ENCODE measurements around the gene MAD1L1.

DNA sequence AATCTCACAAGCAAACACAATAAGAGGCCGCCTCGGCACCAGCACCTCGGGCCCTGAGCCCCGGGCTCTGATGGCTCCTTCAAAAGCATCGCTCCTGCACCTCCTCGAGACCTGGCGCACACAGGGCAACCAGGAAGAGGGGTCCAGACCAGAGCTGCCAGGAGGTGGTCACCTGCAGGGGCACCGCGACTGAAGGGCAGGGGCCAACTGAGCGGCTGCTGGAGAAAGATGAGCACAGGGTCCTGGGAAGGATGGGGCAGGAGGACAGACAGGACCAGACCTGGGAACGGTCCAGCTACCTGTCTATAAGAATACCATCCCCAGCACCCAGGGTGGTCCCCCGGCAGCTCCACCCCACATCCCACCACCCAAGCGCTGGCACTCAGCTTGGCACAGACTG lies 20.8 kb downstream of the MAD1L1 start:
- TF ChIP-seq, protein P1, sequence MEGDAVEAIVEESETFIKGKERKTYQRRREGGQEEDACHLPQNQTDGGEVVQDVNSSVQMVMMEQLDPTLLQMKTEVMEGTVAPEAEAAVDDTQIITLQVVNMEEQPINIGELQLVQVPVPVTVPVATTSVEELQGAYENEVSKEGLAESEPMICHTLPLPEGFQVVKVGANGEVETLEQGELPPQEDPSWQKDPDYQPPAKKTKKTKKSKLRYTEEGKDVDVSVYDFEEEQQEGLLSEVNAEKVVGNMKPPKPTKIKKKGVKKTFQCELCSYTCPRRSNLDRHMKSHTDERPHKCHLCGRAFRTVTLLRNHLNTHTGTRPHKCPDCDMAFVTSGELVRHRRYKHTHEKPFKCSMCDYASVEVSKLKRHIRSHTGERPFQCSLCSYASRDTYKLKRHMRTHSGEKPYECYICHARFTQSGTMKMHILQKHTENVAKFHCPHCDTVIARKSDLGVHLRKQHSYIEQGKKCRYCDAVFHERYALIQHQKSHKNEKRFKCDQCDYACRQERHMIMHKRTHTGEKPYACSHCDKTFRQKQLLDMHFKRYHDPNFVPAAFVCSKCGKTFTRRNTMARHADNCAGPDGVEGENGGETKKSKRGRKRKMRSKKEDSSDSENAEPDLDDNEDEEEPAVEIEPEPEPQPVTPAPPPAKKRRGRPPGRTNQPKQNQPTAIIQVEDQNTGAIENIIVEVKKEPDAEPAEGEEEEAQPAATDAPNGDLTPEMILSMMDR (IDR thresholded peaks at IDR 0.05): no peak
- no peak for TF ChIP-seq POLR2A (IDR thresholded peaks at IDR 0.05)
